Prostate gland (tissue), 2 donors: ENCODE data around the gene TYRP1.

Experiments
- CTCF ChIP-seq, 4 experiments: fragments of 200-600 bp in 2 of 4; fragments of 450-650 bp in 2 of 4; sonication (generic) in 2 of 4; IDR thresholded peaks; 1 replicate in 3 of 4; 2 replicates in 1 of 4; pipeline ENCODE4 v1.5.1; 2016 to 2019; ENCODE audit warnings: antibody characterized with exemption in 4 of 4, mild to moderate bottlenecking in 2 of 4, moderate library complexity in 2 of 4
- POLR2AphosphoS5 ChIP-seq: sonication (generic); formaldehyde crosslinking; IDR thresholded peaks from one replicate; pipeline ENCODE4 v1.6.1; 2017; ENCODE audit warnings: antibody characterized with exemption

GRCh38 chr9:12705738-12706391, 12.7 kb downstream of the TYRP1 start:
- TF ChIP-seq POLR2AphosphoS5 (no peak), CTCF (IDR thresholded peaks at IDR 0.05) (no peak)
